Effector memory CD8-positive, alpha-beta T cell (primary cell): Measurements from ENCODE around the gene KCNQ1OT1.

ENCODE experiments used
- ATAC-seq: fragments of 150-1000 bp; cut with Tn5 transposase; replicated peaks from 2 replicates; pipeline ENCODE4 v1.10.0; 2021; ENCODE audit warnings: mild to moderate bottlenecking, moderate library complexity
- DNase-seq, 3 experiments: peaks; one replicate each; pipeline ENCODE4 v3.0.0; 2021
- H3K27ac Mint-ChIP-seq, 2 donors: one replicate each; pipeline ENCODE4 v1.8.0; 2022; ENCODE audit warnings: mild to moderate bottlenecking in 2 of 2, mixed read lengths in 2 of 2, moderate library complexity in 2 of 2
- H3K27me3 Mint-ChIP-seq, 2 donors: one replicate each; pipeline ENCODE4 v1.8.0; 2022; ENCODE audit warnings: mixed read lengths in 2 of 2
- H3K36me3 Mint-ChIP-seq: one replicate; pipeline ENCODE4 v1.8.0; 2022; ENCODE audit warnings: mild to moderate bottlenecking, moderate library complexity, mixed read lengths; ENCODE audit not compliant: insufficient read depth
- H3K4me1 Mint-ChIP-seq, 2 donors: one replicate each; pipeline ENCODE4 v1.8.0; 2022; ENCODE audit warnings: low read depth in 2 of 2, mixed read lengths in 2 of 2
- H3K4me3 Mint-ChIP-seq, 2 donors: one replicate each; pipeline ENCODE4 v1.8.0; 2022; ENCODE audit warnings: mild to moderate bottlenecking in 2 of 2, mixed read lengths in 2 of 2, moderate library complexity in 2 of 2
- H3K9me3 Mint-ChIP-seq, 2 donors: one replicate each; pipeline ENCODE4 v1.8.0; 2022; ENCODE audit warnings: mixed read lengths in 2 of 2

The KCNQ1OT1 gene

DNA sequence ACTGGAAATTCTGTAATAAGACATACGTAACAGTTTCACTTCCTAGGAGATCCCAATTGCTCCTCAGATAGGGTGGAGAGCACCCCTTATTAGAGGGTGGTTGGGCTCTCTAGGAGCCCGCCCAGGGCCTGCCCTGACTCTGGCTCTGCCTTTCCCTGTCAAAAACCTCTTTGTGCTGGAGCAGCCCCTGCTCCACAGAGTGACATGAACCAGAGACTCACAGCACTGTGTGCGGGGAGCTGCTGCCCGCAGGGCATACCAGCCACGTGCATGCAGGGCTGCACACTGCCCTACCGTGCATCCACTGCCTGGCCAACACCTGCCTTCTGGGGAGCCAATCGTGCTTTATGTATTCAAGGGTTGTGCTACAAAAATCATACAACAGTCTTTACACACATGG lies 24.3 kb downstream of the KCNQ1OT1 start:
- H3K9me3 Mint-ChIP-seq = no peaks in the 10 kb centered on the region
- no peaks in the 10 kb centered on the region for H3K27me3 Mint-ChIP-seq
- H3K36me3 Mint-ChIP-seq = peaks cover 3% of the 10 kb centered on the region
- ATAC-seq (no peak), DNase-seq (no peak)
- no peak overlapping the region for H3K27ac Mint-ChIP-seq
- no peak overlapping the region for H3K4me3 Mint-ChIP-seq
- peaks cover 0 to 2% of the 10 kb centered on the region in 2 donors for H3K4me1 Mint-ChIP-seq

DNA sequence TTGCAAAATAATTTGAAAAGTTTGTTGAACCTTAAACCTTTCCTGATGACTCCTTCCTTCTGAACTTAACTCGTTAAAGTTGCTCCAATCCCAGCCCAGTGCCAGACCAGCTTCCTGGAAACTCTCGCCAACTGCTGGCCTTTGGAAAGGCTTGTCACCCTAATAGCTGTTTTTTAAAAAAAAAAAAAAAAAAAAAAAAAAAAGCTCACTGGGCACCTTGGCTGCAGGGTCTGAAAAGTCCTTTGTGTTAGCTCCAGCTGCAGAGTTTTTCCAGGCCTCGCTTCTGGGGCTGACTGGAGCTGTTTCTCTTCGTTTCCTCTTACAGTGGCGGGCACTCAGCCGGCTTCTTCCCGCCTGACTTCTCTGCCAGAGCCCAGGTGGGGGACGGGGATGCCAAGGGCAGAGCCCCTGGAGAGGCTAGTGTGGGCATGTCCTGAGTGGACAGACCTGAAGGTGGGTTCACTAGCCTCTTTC lies 25.1 kb downstream of the KCNQ1OT1 start:
- H3K4me1 Mint-ChIP-seq = peaks cover 0 to 2% of the 10 kb centered on the region in 2 donors
- no peak overlapping the region for H3K4me3 Mint-ChIP-seq
- peaks cover 3% of the 10 kb centered on the region for H3K36me3 Mint-ChIP-seq
- no peaks in the 10 kb centered on the region for H3K27me3 Mint-ChIP-seq
- DNase-seq (no peak), ATAC-seq (no peak)
- no peaks in the 10 kb centered on the region for H3K9me3 Mint-ChIP-seq
- no peak overlapping the region for H3K27ac Mint-ChIP-seq

DNA sequence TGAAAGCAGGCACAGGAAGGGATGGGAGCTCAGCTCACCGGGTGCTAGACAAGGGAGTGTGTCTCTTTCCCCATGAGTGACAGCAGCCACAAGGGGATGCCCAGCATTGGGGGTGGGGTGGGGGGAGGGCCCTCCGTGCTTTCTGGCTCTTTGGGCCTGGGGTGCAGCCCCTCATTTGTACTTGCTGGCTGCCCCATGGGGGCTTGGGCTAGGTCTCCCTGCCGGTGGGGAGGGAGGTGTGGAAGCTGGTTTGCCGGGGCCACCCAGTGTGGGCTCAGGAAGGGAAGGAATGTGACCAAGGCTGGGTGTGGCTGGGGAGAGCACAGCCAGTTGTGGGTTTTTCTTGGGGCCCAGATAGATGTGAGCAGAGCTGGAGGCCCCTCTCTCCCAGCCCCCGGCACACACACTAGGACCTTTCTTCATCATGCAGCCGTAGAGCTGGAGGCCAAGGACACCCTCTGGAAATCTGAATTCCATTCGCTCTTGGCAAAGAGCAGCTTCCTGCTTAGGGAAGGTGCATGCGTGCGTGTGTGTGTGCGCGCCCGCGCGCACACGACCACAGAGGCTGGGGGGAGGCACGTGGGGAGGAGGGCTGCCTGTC lies 25.8 kb downstream of the KCNQ1OT1 start:
- Mint-ChIP-seq H3K9me3 (no peaks in the 10 kb centered on the region), H3K4me3 (no peak overlapping the region), H3K27ac (peak overlapping the region in 1 of 2 donors; percentile 23), H3K4me1 (peaks cover 0 to 2% of the 10 kb centered on the region in 2 donors), H3K27me3 (no peaks in the 10 kb centered on the region), H3K36me3 (peaks cover 3% of the 10 kb centered on the region)
- DNase-seq = no peak
- no peak for ATAC-seq

- Mint-ChIP-seq H3K27ac (peak overlapping the region in 1 of 2 donors; percentile 23), H3K36me3 (peaks cover 3% of the 10 kb centered on the region), H3K27me3 (no peaks in the 10 kb centered on the region), H3K4me1 (peaks cover 0 to 2% of the 10 kb centered on the region in 2 donors), H3K4me3 (no peak overlapping the region), H3K9me3 (no peaks in the 10 kb centered on the region)
- no peak for ATAC-seq
- DNase-seq = no peak
Observed at GRCh38 chr11:2673250-2673610, 26.6 kb downstream of the KCNQ1OT1 start.

- ATAC-seq (no peak), DNase-seq (no peak)
- Mint-ChIP-seq H3K9me3 (no peaks in the 10 kb centered on the region), H3K4me1 (peaks cover 0 to 2% of the 10 kb centered on the region in 2 donors), H3K4me3 (no peak overlapping the region), H3K36me3 (peaks cover 3% of the 10 kb centered on the region), H3K27ac (peak overlapping the region in 1 of 2 donors; percentile 23), H3K27me3 (no peaks in the 10 kb centered on the region)
Observed at GRCh38 chr11:2672553-2673249, 27.1 kb downstream of the KCNQ1OT1 start.

DNA sequence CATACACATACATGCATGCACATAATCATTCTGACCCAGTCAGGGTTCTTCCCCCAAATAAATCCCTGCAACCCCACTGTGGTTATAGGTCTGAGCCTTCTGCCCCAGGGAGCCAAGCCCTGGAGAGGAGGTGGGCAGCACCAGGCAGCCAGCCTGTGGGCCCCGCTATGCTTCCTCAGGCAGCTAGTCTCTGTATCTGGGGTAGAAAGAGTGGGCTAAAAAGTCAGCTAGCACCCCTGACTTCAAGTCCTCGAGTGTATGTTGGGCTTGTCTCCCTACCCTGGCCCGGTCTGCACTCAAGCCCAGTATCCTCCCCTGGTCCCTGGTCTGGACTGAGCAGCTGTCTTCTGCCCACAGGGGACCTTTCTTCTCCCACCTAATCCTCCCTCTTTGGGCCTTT lies 28.0 kb downstream of the KCNQ1OT1 start:
- Mint-ChIP-seq H3K27me3 (no peaks in the 10 kb centered on the region), H3K9me3 (no peaks in the 10 kb centered on the region), H3K4me3 (no peak overlapping the region), H3K4me1 (peaks cover 0 to 2% of the 10 kb centered on the region in 2 donors), H3K27ac (no peak overlapping the region), H3K36me3 (peaks cover 3% of the 10 kb centered on the region)
- no peak for ATAC-seq
- DNase-seq = no peak

DNA sequence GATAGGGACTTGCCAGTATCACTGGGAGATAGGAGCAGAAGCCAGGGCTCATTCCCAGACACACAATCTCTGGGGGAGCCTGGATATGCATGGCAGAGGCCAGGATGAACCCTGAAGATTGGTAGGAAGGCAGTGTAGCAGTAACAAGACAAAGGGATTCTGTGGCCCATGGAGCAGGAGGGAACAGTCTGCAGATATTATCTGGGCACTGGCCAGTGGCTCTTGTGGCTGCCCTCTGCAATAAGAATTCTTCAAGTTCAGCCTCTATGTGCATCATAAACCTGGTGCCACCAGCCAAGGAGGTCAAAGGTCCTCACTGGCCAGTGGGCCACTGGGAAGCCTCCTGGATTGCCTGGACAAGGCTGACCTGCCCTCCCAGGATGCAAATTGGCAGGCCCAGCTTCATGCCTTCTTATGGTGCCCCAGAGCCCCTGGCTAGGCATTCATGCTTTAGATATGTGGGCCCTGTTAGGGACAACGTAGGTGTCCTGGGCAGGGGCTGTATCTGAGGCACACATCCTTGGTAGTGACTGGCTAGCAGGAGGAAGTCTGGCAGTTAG lies 29.2 kb downstream of the KCNQ1OT1 start:
- DNase-seq (no peak), ATAC-seq (no peak)
- H3K36me3 Mint-ChIP-seq = peaks cover 3% of the 10 kb centered on the region
- H3K4me3 Mint-ChIP-seq = no peak overlapping the region
- H3K9me3 Mint-ChIP-seq = no peaks in the 10 kb centered on the region
- H3K27me3 Mint-ChIP-seq = no peaks in the 10 kb centered on the region
- peaks cover 0 to 2% of the 10 kb centered on the region in 2 donors for H3K4me1 Mint-ChIP-seq
- peak overlapping the region in 1 of 2 donors; percentile 34 for H3K27ac Mint-ChIP-seq

DNA sequence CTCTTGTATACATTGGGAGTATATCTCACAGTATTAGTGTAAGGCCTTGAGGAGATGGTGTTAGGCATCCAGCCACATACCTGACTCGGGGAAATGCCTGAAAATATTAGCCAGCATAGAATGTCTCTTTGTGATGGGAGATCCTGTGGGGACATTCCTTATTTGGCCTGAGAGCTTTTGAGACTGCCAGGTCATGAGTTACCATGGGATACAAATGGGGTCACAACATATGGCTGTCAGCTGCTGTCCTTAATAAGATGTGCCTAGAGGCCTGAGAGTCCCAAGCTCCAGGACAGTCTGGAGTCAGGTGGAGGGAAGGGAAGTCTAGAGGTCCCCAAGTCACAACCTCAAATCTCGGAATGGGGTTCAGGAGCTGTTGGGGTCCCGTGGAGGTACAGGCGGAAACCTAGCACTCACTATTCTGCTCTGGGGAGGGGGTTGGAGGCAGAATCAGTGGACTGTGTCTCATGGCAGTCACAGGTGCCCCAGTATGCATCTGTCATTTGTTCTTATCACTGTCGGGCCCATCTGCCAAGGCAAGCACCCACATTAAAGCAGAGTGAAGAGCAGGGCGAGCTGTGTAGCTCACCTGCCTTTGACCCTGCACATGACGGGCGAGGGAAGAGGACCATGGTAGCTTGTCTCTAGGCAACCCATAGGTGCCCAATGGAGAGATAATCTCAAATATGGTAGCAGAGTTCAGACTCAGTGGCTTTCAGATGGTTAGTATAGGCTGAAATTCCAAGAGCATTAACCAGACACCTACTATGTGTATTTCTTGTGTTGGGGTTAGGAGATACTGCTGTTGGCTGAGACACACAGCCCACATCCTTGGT lies 29.9 kb downstream of the KCNQ1OT1 start:
- no peak for ATAC-seq
- H3K36me3 Mint-ChIP-seq = peaks cover 3% of the 10 kb centered on the region
- H3K27ac Mint-ChIP-seq = no peak overlapping the region
- peaks cover 0 to 2% of the 10 kb centered on the region in 2 donors for H3K4me1 Mint-ChIP-seq
- H3K9me3 Mint-ChIP-seq = no peaks in the 10 kb centered on the region
- DNase-seq = no peak
- H3K4me3 Mint-ChIP-seq = no peak overlapping the region
- no peaks in the 10 kb centered on the region for H3K27me3 Mint-ChIP-seq

GRCh38 chr11:2668876-2669275 lies 30.9 kb downstream of the KCNQ1OT1 start:
- Mint-ChIP-seq H3K27me3 (no peaks in the 10 kb centered on the region), H3K4me1 (peaks cover 0 to 2% of the 10 kb centered on the region in 2 donors), H3K4me3 (no peak overlapping the region), H3K27ac (no peak overlapping the region), H3K9me3 (no peaks in the 10 kb centered on the region), H3K36me3 (peaks cover 3% of the 10 kb centered on the region)
- ATAC-seq (no peak), DNase-seq (no peak)

GRCh38 chr11:2667940-2668339 lies 31.9 kb downstream of the KCNQ1OT1 start:
- no peak for DNase-seq
- Mint-ChIP-seq H3K4me3 (no peak overlapping the region), H3K9me3 (no peaks in the 10 kb centered on the region), H3K27me3 (peaks cover 0 to under 1% of the 10 kb centered on the region in 2 donors), H3K27ac (no peak overlapping the region), H3K36me3 (no peaks in the 10 kb centered on the region), H3K4me1 (peaks cover 0 to 2% of the 10 kb centered on the region in 2 donors)
- no peak for ATAC-seq

DNA sequence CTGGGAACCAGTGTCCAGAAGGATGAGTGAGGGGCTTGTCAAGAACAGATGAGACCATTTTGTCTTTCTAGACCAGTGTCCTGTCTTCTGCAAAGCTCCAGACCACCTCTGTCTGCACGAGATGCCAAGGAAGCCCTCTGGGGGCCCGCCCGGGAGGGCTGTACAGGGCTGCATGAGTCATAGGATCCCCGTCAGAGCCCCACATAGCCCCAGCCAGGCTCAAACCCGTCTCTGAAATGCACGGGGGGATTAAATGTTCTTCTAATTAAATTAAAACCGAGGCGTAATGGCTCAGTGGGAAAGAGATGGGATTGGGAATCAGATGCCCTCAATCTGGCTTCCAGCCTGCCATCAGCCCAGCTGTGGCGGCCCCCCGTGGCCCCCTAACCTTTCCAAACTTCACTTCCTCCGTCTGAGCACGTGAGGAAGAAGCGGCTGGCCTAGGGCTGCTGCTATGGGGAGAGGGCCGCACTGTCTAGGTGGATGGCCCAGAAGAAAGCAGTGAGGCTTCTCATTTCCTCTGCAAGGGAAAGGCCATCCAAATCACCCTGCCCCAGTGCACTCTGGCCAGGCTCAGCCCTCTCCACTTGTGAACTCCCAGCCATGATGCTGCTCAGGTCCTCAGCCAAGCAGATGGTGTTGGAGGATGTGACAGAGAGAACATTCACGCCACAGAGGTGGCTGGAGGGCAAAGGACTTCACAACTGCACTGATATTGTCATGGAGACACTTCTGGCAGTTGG lies 32.8 kb downstream of the KCNQ1OT1 start:
- Mint-ChIP-seq H3K9me3 (no peaks in the 10 kb centered on the region), H3K27ac (no peak overlapping the region), H3K4me3 (no peak overlapping the region), H3K27me3 (peaks cover 0 to 5% of the 10 kb centered on the region in 2 donors), H3K36me3 (no peaks in the 10 kb centered on the region), H3K4me1 (peaks cover 0 to 2% of the 10 kb centered on the region in 2 donors)
- no peak for ATAC-seq
- no peak for DNase-seq

- DNase-seq (no peak), ATAC-seq (no peak)
- Mint-ChIP-seq H3K27ac (no peak overlapping the region), H3K27me3 (peaks cover 0 to 5% of the 10 kb centered on the region in 2 donors), H3K4me1 (peaks cover 0 to 2% of the 10 kb centered on the region in 2 donors), H3K9me3 (peaks cover 0 to under 1% of the 10 kb centered on the region in 2 donors), H3K4me3 (no peak overlapping the region), H3K36me3 (no peaks in the 10 kb centered on the region)
Observed at GRCh38 chr11:2666401-2666741, 33.4 kb downstream of the KCNQ1OT1 start.
